HG02981 (cell line): Measurements from ENCODE around the gene ABCF2.

ENCODE experiments used
- ATAC-seq: cut with Tn5 transposase; IDR thresholded peaks from one replicate; pipeline ENCODE4 v1.9.1; 2021; ENCODE audit warnings: mild to moderate bottlenecking, moderate library complexity; ENCODE audit not compliant: unreplicated experiment

ABCF2 gene

GRCh38 chr7:151242159-151243044, 15.4 kb upstream of the ABCF2 start:
- no peak for ATAC-seq

DNA sequence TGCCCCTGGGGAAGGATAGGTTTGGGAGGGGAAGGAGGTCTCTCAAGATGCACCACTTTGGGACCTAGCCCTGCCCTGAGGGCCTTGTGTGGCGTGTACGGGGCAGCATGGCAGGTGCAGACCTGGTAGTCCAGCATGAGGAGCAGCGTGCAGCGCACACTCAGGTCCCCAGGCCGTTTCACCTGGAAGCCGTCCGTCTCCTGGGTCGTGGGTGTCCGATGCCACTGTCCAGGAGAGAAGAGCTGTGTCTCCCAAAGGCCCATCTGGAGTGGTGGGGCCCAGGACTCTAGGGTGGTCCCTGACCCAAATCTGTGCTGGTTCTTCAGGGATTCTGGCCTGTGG, 14.7 kb upstream of the ABCF2 start:
- ATAC-seq, result no peak

- ATAC-seq, result no peak
Measured at GRCh38 chr7:151240942-151241754, 14.1 kb upstream of the ABCF2 start.

DNA sequence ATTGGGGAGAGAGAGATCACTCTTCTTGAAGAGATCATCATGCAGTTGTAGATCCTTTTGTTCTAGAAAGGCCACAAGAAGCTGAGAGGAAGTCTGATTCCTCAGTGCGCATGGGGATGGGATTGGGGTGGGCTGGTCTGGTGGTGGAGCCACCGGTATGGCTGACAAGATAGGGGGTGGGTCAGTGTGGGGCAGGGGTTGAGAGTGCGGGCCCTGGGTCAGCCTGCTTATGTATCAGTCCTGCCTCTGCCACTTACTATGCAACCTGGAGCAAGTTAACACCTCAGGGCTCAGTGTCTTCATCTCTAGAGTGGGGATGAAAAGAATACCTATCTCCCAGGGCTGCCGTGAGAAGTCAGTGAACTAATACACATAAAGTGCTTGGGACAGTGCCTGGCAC, 13.5 kb upstream of the ABCF2 start:
- ATAC-seq, result no peak

DNA sequence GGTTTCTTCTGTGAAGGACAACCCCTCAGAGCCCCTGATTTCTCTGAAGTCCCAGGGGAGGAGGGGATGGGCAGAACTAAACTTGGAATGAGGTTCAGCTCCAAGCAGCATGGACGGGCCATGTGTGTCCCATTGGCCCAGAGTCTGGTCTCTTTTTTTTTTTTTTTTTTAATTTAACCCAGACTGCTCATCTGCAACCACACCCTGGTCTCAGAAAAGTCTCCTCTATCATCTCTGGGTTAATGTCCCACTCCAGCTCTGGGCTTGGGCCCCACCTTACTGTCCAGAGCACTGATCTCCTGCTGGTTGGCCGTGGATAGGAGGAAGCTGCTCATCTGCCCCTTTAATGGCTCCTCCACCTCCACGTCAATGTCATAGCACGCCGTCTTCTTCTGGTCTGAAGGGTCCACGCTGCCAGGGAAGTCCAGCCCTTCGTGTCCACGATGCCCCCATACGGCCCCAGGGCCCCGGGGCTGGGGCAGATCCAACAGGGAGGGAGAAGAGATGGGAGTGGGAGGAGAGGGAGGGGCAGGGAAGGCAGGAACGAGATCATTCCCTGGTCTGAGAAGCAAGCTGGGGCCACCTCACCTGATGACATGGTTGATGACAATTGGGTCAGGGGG, 12.9 kb upstream of the ABCF2 start:
- no peak for ATAC-seq

DNA sequence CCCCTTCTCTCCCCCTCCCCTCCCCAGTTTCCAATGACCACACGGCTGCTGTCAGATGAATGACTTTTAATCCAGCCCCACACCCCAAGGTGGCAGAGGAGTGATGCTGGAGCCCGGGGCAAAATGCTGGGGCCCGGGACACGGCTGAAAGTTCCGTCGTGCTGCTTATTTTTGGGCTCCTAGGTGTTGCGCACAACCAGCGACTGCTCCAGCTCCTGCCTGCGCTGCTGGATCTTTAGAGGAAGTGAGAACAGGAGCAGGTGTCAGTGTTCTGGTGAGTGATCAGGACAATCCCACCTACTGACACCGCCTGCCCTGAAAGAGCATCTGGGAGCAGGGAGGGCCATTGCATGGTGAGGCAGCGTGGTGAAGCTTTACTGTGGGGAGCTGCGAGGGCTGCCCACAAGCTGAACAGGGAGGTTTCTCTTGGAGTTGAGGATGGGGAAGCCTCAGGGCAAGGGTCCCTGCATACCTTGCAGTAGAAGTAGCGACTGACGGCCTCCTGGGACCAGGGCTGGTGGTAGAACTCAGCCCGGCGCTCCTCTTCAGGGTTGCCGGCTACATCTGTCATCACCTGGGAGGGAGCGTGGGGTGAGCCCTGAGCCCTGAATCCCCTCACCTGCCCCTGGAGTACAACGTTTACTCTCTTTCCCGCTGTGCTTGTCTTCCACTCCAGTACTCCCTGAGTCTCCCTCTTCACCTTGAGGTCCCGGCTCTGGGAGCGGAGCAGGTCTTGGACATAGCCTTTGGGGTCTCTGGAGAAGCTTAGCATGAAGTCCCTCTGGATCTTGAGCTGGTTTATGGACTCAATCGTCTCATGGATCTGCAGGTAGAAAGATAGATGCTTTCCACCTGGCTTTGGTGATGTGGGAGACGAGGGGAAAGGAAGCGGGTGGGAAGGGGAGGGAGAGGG, 12.2 kb upstream of the ABCF2 start:
- no peak for ATAC-seq

GRCh38 chr7:151238190-151238810, 11.3 kb upstream of the ABCF2 start:
- no peak for ATAC-seq

GRCh38 chr7:151237244-151238189, 10.5 kb upstream of the ABCF2 start:
- no peak for ATAC-seq

DNA sequence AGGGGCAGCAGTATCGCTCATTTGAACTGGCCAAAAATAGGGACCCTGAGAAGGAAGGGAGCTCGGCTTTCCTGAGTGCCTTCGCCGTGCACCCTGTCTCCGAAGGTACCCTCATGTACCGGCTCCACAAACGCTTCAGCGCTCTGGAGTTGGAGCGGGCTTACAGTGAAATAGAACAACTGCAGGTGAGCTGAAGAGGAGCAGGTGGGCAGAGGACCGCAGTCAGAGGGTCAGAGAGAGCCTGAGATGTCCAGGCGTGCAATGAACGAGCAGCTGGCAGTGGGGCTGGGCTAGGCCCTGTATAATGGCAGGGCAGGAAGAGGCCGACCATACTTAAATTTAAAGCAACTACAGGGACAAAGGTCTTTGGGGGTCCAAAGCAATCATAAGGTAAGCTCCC, 9.4 kb upstream of the ABCF2 start:
- no peak for ATAC-seq

DNA sequence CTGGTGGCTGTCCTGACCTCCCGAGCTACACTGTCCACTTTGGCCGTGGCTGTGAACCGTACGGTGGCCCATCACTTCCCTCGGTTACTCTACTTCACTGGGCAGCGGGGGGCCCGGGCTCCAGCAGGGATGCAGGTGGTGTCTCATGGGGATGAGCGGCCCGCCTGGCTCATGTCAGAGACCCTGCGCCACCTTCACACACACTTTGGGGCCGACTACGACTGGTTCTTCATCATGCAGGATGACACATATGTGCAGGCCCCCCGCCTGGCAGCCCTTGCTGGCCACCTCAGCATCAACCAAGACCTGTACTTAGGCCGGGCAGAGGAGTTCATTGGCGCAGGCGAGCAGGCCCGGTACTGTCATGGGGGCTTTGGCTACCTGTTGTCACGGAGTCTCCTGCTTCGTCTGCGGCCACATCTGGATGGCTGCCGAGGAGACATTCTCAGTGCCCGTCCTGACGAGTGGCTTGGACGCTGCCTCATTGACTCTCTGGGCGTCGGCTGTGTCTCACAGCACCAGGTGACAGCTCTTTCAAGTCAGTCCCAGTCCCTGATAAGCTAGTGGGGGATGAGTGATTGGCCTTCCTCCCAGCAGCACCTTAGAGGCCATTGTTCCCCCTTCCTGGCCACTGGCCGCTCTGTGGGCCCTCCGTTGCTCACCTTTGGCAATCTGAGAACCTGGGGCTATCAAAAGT, 8.2 kb upstream of the ABCF2 start:
- ATAC-seq, result no peak

GRCh38 chr7:151233804-151234203, 6.8 kb upstream of the ABCF2 start:
- no peak for ATAC-seq

GRCh38 chr7:151232917-151233701, 6.1 kb upstream of the ABCF2 start:
- ATAC-seq, result peak; percentile 45

- ATAC-seq, result peak; percentile 97
Measured at GRCh38 chr7:151232091-151232916, 5.3 kb upstream of the ABCF2 start, which contains the start of gene CHPF2. Gene CHPF2, plus strand, starts transcription at chr7:151232483. Its CDS starts 1,529 bp downstream, at chr7:151234012.

DNA sequence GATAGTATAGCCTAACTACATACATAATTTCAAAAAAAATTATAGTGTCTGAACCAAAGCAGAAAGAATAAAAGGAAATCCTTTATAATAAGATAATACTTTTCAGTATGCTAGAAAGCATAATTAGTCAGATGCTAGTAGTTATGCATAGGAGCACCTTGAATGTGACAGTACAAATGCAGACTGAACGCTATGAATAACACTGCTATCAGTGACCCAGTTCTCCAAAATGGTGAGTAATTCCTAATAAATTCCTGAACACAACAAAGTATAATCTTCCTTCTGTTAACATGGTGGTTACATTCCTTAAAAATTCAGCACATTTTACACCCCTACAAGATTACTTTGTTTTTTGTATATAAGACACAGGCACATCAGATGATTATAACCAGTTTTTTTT, 4.1 kb upstream of the ABCF2 start:
- no peak for ATAC-seq

DNA sequence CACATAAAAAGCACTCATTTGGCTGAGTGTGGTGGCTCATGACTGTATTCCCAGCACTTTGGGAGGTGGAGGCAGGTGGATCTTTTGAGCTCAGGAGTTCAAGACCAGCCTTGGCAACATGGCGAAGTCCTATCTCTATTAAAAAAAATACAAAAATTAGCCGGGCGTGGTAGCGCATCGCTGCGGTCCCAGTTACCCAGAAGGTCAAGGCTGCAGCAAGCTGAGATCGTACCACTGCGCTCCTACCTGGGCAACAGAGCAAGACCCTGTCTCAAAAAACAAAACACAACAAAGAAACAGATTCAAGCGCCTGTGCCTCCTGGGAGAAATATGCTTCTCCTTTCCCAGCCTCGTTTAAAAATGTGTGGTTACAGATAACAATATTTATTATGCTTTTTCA, 2.2 kb upstream of the ABCF2 start:
- ATAC-seq, result no peak

- no peak for ATAC-seq
Measured at GRCh38 chr7:151228024-151228866, 1.2 kb upstream of the ABCF2 start.
